Erythroblast (primary cell): ENCODE results near the gene DPP10.

ENCODE experiments used
- GATA1 ChIP-seq: IDR thresholded peaks from 2 replicates; pipeline ENCODE4 v1.6.1; 2011; ENCODE audit warnings: low read depth, mild to moderate bottlenecking, control low read depth, low read length, moderate library complexity
- POLR2A ChIP-seq: IDR thresholded peaks from 2 replicates; pipeline ENCODE4 v1.6.1; 2011; ENCODE audit warnings: mild to moderate bottlenecking, low read length

DNA sequence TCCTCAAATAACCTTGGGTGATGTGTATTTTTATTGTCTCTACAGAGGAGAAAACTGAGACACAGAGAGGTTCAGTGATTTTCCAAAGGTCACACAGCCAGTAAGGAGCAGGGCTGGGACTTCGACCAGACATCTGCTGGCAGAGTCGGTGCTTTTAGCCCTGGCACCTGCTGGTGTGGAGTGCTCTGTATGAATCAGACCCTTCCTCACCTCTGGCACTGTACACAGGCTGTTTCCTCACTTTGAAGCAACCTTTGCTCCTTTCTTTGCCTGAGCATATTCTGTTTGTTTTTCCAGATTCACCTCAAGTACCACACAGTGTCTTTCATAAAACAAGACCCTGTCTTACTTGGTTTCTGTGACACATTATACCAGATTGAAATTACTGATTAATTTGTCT lies 107.9 kb downstream of the DPP10 start:
- TF ChIP-seq POLR2A (no peak), GATA1 (no peak)
